Parathyroid adenoma (tissue), 2 donors: ENCODE results near the gene FBLIM1.

Experiments used
- H2AFZ ChIP-seq: fragments of 300-600 bp; sonication (generic); one replicate; pipeline ENCODE4 v1.7.0; 2017; ENCODE audit warnings: antibody characterized with exemption, mild to moderate bottlenecking
- H3K27ac ChIP-seq: fragments of 300-600 bp; sonication (generic); one replicate; pipeline ENCODE4 v1.7.0; 2017
- H3K27me3 ChIP-seq: fragments of 300-600 bp; sonication (generic); one replicate; pipeline ENCODE4 v1.7.0; 2017; ENCODE audit warnings: low read length; ENCODE audit not compliant: control insufficient read depth, insufficient read depth
- H3K36me3 ChIP-seq: fragments of 300-600 bp; sonication (generic); one replicate; pipeline ENCODE4 v1.7.0; 2017; ENCODE audit warnings: low read length; ENCODE audit not compliant: control insufficient read depth, insufficient read depth
- H3K4me1 ChIP-seq: fragments of 300-600 bp; sonication (generic); one replicate; pipeline ENCODE4 v1.7.0; 2017; ENCODE audit warnings: control low read depth
- H3K4me2 ChIP-seq: fragments of 300-600 bp; sonication (generic); one replicate; pipeline ENCODE4 v1.7.0; 2017; ENCODE audit warnings: low read length
- H3K4me3 ChIP-seq: fragments of 300-600 bp; sonication (generic); one replicate; pipeline ENCODE4 v1.7.0; 2017; ENCODE audit warnings: low read depth, low read length
- H3K79me2 ChIP-seq: fragments of 300-600 bp; sonication (generic); one replicate; pipeline ENCODE4 v1.7.0; 2017; ENCODE audit warnings: control low read depth
- H3K9ac ChIP-seq: fragments of 300-600 bp; sonication (generic); one replicate; pipeline ENCODE4 v1.7.0; 2017; ENCODE audit warnings: mild to moderate bottlenecking
- H3K9me3 ChIP-seq: fragments of 300-600 bp; sonication (generic); one replicate; pipeline ENCODE4 v1.7.0; 2017; ENCODE audit warnings: low read length; ENCODE audit not compliant: control insufficient read depth
- TF ChIP-seq, protein P1 (sequence below): fragments of 300-600 bp; sonication (generic); IDR thresholded peaks from one replicate; pipeline ENCODE4 v1.7.0; 2017; ENCODE audit warnings: antibody characterized with exemption, mild to moderate bottlenecking
- donor health status: primary hyperparathyroidism.

The FBLIM1 gene

DNA sequence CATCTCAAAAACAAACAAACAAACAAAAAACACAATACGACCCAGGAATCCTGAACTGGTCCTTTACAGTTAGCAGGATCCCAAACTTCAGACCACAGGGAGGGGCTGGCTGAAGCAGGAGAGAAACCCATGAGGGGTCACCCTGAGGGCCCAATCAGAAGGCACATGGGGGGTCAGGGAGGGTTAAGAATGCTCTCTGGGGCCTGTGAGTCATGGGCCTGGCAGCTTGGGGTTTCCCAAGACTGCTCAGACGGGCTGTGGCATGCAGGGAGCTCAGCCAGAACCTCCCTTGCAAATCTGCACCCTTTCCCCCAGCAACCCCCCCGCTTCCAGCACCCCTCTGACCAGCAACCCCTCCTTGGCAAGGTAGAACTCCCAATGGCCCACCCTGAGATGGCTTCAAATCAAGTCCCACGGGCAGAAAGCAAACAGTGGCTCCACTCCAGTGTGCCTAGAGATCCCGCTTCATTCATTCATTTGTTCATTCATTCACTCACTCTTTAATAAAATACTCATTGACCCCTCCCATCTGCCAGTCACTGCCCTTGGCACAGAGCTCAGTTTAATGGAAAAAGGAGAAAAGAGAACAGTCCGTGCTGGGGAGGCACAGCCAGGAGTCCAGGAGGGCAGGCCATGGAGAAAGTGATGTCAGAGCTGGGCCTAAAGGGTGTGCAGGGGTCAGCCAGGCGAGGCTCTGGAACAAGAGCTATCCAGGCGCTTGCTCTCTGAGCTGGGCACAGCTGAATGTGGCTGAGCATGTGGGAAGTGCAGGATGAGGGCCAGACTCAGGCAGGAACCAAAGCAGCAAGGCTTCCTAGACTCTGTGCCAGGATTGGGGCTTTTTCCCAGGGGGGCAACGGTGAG lies 40.6 kb downstream of the FBLIM1 start:
- no peaks in the 10 kb centered on the region for H3K36me3 ChIP-seq
- no peaks in the 10 kb centered on the region for H3K9me3 ChIP-seq
- H3K27me3 ChIP-seq = no peaks in the 10 kb centered on the region
- H3K4me3 ChIP-seq = no peak overlapping the region
- peak overlapping the region; percentile 83 for H3K27ac ChIP-seq
- H3K4me2 ChIP-seq = peak overlapping the region; percentile 37
- TF ChIP-seq, protein P1, sequence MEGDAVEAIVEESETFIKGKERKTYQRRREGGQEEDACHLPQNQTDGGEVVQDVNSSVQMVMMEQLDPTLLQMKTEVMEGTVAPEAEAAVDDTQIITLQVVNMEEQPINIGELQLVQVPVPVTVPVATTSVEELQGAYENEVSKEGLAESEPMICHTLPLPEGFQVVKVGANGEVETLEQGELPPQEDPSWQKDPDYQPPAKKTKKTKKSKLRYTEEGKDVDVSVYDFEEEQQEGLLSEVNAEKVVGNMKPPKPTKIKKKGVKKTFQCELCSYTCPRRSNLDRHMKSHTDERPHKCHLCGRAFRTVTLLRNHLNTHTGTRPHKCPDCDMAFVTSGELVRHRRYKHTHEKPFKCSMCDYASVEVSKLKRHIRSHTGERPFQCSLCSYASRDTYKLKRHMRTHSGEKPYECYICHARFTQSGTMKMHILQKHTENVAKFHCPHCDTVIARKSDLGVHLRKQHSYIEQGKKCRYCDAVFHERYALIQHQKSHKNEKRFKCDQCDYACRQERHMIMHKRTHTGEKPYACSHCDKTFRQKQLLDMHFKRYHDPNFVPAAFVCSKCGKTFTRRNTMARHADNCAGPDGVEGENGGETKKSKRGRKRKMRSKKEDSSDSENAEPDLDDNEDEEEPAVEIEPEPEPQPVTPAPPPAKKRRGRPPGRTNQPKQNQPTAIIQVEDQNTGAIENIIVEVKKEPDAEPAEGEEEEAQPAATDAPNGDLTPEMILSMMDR = no peak
- H2AFZ ChIP-seq = peak overlapping the region; percentile 50
- H3K79me2 ChIP-seq = no peaks in the 10 kb centered on the region
- no peak overlapping the region for H3K9ac ChIP-seq
- peaks cover 9% of the 10 kb centered on the region for H3K4me1 ChIP-seq

DNA sequence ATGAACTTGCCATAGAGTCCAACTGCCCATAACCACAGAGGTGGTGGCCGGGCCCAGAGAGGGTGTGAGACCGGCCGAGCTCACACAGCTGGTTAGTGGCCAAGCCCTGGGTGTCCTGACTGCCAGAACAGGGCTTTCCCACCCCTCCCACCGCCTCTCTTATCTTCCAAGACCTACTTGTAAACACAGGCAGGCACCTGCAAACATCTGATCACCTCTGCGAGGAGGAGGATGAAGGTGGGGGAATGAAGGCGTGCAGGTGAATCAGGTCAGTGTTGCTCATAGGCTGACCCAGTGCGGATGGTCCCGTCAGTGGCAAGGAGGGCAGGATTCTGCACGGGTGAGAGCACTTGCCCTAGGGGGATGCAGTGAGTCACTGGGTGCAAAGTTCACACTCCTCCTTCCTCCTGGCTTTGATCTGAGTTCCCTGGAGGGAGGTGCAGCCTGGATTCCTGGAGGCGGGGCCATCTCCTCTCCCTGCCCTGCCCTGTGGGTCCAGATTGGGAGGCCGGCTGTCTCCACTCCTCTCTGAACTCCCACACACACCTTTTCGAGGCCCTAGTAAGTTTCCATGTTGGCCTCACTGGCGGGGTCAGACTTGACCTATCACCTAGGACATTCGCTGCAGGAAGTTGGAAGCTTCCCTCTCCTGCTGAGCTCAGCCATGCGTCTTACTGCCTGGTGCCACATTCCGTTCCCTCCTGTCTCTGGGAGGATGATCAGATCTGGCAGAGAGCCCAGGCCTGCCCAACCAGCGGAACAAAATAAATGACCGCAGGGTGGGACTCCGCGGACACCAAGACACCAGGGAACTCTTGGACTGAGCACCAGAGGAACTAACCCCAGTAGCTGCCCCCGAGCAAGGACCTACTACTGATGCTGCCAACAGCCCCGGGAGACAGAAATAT lies 41.6 kb downstream of the FBLIM1 start:
- Histone ChIP-seq H3K4me1 (peaks cover 9% of the 10 kb centered on the region), H3K27me3 (no peaks in the 10 kb centered on the region), H3K4me2 (peak overlapping the region; percentile 66), H3K9ac (no peak overlapping the region), H3K27ac (peak overlapping the region; percentile 83), H2AFZ (peak overlapping the region; percentile 69), H3K4me3 (peak overlapping the region; percentile 48), H3K9me3 (no peaks in the 10 kb centered on the region), H3K79me2 (no peaks in the 10 kb centered on the region), H3K36me3 (no peaks in the 10 kb centered on the region)
- TF ChIP-seq, protein P1 = no peak

DNA sequence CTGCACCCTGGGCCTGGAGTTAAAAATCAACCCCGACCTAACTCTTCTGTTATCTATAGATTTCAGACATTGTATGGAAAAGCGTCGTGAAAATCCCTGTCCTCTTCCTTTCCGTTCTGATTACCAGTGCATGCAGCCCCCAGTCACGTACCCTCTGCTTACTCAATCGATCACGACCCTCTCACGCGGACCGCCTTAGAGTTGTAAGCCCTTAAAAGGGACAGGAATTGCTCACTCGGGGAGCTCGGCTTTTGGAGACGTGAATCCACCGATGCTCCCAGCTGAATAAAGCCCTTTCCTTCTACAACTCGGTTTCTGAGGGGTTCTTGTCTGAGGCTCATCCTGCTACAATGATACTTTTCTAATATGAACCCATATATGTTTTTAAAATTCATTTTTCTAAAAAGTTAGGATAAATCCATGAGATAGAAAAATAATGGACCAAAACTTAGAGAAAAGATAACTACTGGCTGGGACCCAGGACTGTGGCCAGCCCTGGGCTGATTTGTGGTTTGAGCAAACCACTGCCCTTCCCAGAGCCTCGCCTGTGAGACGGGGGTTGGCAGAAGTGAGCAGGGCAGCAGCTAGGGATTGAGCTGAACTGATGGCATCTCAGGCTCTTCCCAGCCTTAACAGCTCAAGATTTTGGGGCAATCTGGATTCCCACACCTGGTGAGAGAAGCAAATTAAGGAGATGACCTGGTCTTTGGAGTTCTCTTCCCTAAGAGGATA lies 43.8 kb downstream of the FBLIM1 start:
- TF ChIP-seq, protein P1 = no peak
- Histone ChIP-seq H3K9ac (no peak overlapping the region), H3K79me2 (no peaks in the 10 kb centered on the region), H3K36me3 (no peaks in the 10 kb centered on the region), H2AFZ (no peak overlapping the region), H3K4me2 (no peak overlapping the region), H3K27me3 (no peaks in the 10 kb centered on the region), H3K4me3 (no peak overlapping the region), H3K9me3 (no peaks in the 10 kb centered on the region), H3K4me1 (peaks cover 9% of the 10 kb centered on the region), H3K27ac (no peak overlapping the region)

DNA sequence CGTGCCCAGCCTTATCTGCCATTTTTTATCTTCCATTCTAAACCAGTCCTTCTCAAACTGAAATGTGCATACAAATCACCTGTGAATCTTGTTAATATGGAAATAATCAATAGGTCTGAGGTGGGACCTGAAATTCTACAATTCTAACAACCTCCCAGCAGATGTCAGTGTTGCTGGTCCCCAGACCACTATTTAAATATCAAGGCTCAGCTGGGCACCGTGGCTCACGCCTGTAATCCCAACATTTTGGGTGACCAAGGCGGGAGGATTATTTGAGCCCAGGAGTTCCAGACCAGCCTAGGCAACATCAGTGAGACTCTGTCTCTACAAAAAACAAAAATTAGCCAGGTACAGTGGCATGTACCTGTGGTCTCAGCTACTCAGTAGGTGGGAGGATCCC lies 44.8 kb downstream of the FBLIM1 start:
- H3K36me3 ChIP-seq = no peaks in the 10 kb centered on the region
- H3K9ac ChIP-seq = no peak overlapping the region
- H3K4me1 ChIP-seq = peaks cover 9% of the 10 kb centered on the region
- H3K79me2 ChIP-seq = no peaks in the 10 kb centered on the region
- no peak overlapping the region for H3K4me3 ChIP-seq
- TF ChIP-seq, protein P1 = peak; percentile 11
- no peak overlapping the region for H3K27ac ChIP-seq
- H3K9me3 ChIP-seq = no peaks in the 10 kb centered on the region
- no peak overlapping the region for H3K4me2 ChIP-seq
- no peaks in the 10 kb centered on the region for H3K27me3 ChIP-seq
- H2AFZ ChIP-seq = no peak overlapping the region
